HepG2 (cell line): ENCODE results near the gene JAKMIP3.
A peak's percentile ranks its signal among the peaks of the same experiment; 100 is the strongest.

Experiments used
- ATF1 ChIP-seq: IDR thresholded peaks from 2 replicates; pipeline ENCODE4 v1.6.1; 2016; ENCODE audit warnings: mild to moderate bottlenecking, control low read depth
- CBFB ChIP-seq: sonication (generic); formaldehyde crosslinking; IDR thresholded peaks from 2 replicates; pipeline ENCODE4 v1.4.0; 2020; ENCODE audit warnings: missing genetic modification reagents
- NR2F1 ChIP-seq, 2 experiments: fragments of 450-650 bp in 1 of 2; formaldehyde crosslinking in 1 of 2; IDR thresholded peaks; 2 replicates each; pipeline versions ENCODE4 v1.5.0 to v1.6.1; 2016 to 2020; ENCODE audit warnings: mild to moderate bottlenecking in 1 of 2, missing compliant biosample characterization in 1 of 2, missing genetic modification reagents in 1 of 2, moderate library complexity in 1 of 2
- POLR2A ChIP-seq, 2 experiments: IDR thresholded peaks; 2 replicates each; pipeline ENCODE4 v1.6.1; 2011; ENCODE audit warnings: low read depth in 2 of 2, low read length in 2 of 2, mild to moderate bottlenecking in 1 of 2, moderate library complexity in 1 of 2; ENCODE audit not compliant: insufficient read depth in 1 of 2
- TAF1 ChIP-seq: sonication (generic); formaldehyde crosslinking; IDR thresholded peaks from 2 replicates; pipeline ENCODE4 v1.4.0; 2020; ENCODE audit warnings: missing genetic modification reagents
- TCF7L2 ChIP-seq: IDR thresholded peaks from 2 replicates; pipeline ENCODE4 v1.6.1; 2011; ENCODE audit warnings: mild to moderate bottlenecking, low read depth, low read length, moderate library complexity
- THYN1 ChIP-seq: sonication (generic); formaldehyde crosslinking; IDR thresholded peaks from 2 replicates; pipeline ENCODE4 v1.8.1; 2023; ENCODE audit warnings: low read depth, mild to moderate bottlenecking, moderate library complexity, missing genetic modification reagents, borderline replicate concordance
- YEATS2 ChIP-seq: sonication (generic); formaldehyde crosslinking; IDR thresholded peaks from 2 replicates; pipeline ENCODE4 v1.4.0; 2020; ENCODE audit warnings: missing genetic modification reagents, borderline replicate concordance
- TF ChIP-seq, protein P1 (sequence below): sonication (generic); formaldehyde crosslinking; IDR thresholded peaks from 2 replicates; pipeline ENCODE4 v1.5.0; 2020; ENCODE audit warnings: missing genetic modification reagents
- TF ChIP-seq, protein P2 (sequence below): IDR thresholded peaks from 2 replicates; pipeline ENCODE4 v1.6.1; 2012; ENCODE audit warnings: inconsistent platforms

DNA sequence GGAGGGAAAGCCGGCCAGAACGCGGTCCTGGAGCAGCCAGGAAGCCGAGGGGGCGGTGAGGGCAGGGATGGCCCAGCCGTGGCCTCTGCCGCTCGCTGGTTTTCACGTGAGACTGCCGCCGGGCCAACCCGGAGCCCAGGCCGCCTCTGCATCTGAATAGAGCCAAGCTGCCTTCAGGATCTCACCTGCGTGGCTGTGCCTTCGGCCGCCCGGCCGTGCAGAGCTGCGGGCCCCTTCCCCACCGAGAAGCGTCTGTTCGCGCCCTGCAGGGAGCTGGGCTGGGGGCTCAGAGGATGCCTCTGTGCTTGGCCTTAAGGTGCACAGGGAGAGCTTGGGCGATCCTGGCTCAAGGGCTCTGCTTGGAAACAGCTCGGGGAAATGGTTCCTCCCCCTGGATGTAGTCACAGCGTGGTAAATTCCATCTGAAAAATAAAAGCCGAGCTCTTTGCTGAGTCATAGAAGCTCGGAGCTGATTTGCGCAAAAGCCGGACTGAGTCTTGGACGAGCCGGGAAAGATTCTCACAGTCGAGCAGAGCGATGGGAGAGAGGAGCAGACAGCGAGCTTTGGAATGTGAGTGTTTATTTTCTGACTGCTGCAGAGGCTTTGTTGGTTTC, at the start of gene JAKMIP3:
- TF ChIP-seq, protein P1, sequence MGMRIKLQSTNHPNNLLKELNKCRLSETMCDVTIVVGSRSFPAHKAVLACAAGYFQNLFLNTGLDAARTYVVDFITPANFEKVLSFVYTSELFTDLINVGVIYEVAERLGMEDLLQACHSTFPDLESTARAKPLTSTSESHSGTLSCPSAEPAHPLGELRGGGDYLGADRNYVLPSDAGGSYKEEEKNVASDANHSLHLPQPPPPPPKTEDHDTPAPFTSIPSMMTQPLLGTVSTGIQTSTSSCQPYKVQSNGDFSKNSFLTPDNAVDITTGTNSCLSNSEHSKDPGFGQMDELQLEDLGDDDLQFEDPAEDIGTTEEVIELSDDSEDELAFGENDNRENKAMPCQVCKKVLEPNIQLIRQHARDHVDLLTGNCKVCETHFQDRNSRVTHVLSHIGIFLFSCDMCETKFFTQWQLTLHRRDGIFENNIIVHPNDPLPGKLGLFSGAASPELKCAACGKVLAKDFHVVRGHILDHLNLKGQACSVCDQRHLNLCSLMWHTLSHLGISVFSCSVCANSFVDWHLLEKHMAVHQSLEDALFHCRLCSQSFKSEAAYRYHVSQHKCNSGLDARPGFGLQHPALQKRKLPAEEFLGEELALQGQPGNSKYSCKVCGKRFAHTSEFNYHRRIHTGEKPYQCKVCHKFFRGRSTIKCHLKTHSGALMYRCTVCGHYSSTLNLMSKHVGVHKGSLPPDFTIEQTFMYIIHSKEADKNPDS (CRISPR knock-in tag): no peak
- TF ChIP-seq POLR2A (IDR thresholded peaks at IDR 0.05; ENCODE audit: insufficient read depth in 1 of 2, low read depth in 2 of 2, low read length in 2 of 2) (0 out of 4 replicates have a peak, but pooled peaks of 1 of the 2 experiments have one; percentile 12), TCF7L2 (no peak), NR2F1 (CRISPR knock-in tag; IDR thresholded peaks at IDR 0.05) (no peak), THYN1 (CRISPR knock-in tag) (no peak), ATF1 (CRISPR knock-in tag) (no peak), TAF1 (no peak; the same call in 1 of the 2 replicates), CBFB (CRISPR knock-in tag) (no peak), YEATS2 (no peak)
- TF ChIP-seq, protein P2, sequence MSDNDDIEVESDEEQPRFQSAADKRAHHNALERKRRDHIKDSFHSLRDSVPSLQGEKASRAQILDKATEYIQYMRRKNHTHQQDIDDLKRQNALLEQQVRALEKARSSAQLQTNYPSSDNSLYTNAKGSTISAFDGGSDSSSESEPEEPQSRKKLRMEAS: no peak
